GM18867 (cell line): ENCODE data around the gene IMMP1L.

Experiments
- ATAC-seq: cut with Tn5 transposase; IDR thresholded peaks from one replicate; pipeline ENCODE4 v1.9.1; 2021; ENCODE audit warnings: mild to moderate bottlenecking, moderate library complexity; ENCODE audit not compliant: unreplicated experiment

IMMP1L gene

DNA sequence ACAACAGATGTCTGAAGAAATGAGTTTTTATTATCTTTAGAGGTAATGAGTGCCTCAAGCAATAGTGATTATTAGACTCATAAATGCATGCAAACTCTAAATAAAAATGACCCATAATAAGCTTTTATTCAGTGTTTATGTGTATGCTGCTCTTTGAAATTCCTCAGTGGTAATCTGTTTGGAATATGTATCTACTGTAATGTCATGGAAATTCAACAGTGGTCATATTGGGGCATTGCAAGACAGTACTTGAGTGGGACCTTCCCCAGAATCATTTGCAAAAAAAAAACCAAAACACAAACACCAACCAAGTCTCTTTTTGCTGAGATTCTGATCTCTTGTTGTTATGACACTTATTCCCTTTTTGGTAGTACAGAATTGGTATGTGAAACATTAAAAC, 104.8 kb downstream of the IMMP1L start:
- ATAC-seq, result no peak

DNA sequence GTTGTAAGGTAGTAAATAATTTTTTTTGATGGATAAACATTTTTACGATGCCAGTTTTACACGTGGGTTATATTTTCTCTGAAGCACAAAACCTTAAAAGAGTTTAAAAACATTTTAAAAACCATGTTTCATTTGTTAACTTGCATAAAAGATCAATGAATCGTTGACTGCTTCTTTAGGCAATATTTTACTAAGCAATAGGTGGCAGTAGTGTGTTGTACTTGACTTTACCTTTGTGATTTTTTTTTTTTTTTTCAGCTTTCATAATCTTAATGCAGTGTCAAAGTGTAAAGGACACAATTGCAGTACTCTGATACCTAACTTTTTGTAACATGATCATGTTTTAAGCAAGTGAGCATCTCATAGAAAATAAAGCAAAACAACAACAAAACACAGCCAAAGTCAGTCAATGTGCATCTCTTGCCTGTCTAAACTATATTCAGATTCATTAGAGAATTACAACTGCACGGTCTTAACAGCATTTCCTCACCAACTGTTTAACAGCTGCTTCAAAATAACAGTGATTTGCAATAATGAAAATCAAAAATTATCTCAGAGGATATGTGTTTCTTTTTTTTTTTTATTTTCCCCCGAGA, 112.1 kb downstream of the IMMP1L start:
- ATAC-seq, result no peak

DNA sequence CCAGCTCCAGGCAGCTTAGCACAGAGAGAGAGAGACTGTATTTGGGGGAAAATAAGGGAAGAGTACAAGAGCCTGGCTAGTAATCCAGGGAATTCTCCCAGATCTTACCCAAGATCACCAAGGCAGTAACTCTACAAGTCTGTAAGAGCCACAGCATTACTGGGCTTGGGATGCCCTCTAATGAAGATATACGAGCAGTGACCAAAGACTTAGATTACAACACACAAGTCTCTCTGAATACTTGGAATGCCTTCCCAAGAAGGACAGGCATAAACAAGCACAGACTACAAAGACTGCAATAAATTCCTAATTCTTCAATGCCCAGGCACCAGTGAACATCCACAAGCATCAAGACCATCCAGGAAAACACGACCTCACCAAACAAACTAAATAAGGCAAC, 122.0 kb downstream of the IMMP1L start:
- ATAC-seq, result no peak

DNA sequence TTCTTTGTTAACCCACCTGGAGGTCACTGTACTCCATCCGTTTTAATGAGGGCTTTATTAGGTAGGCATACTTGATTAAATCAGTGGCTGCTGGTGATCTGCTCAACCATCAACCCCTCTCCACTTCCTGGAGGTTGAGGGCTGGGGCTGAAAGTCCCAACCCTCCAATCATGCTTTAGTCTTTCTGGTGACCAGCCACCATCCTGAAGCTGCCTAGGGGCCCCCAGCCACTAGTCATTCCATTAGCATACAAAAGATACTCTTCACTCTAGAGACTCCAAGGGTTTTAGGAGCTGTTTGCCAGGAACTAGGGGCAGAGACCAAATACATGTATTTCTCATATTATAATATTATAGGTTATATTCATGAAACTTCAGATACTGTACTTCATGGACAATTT, 126.3 kb downstream of the IMMP1L start:
- ATAC-seq, result no peak
